HG03175 (cell line): ENCODE data around the gene KRT20.
"Not testable (repeated sequence)": the region's sequence is repeated elsewhere in the genome, so short reads cannot be mapped to it uniquely, and the experiment has no call there.

Experiments
- ATAC-seq: cut with Tn5 transposase; IDR thresholded peaks from one replicate; pipeline ENCODE4 v1.9.1; 2021; ENCODE audit warnings: mild to moderate bottlenecking, moderate library complexity; ENCODE audit not compliant: unreplicated experiment

The KRT20 gene

GRCh38 chr17:40884708-40885512 is at the start of gene KRT20:
Gene KRT20, minus strand, starts transcription at chr17:40885242. Its CDS starts 57 bp downstream, at chr17:40885185.
- ATAC-seq = no peak

- no peak for ATAC-seq
These were observed 47.6 kb upstream of the KRT20 start for GRCh38 chr17:40932608-40933007.

- no peak for ATAC-seq
These were observed 46.3 kb upstream of the KRT20 start for GRCh38 chr17:40931311-40931710.

- ATAC-seq = no peak
These were observed 41.3 kb upstream of the KRT20 start for GRCh38 chr17:40926341-40926740.

- ATAC-seq = no peak
These were observed 37.2 kb upstream of the KRT20 start for GRCh38 chr17:40922239-40922638.

- no peak for ATAC-seq
These were observed 36.0 kb upstream of the KRT20 start for GRCh38 chr17:40921026-40921425.

- not testable (repeated sequence) for ATAC-seq
These were observed 32.1 kb upstream of the KRT20 start for GRCh38 chr17:40917116-40917515.

- ATAC-seq = no peak
These were observed 31.3 kb upstream of the KRT20 start for GRCh38 chr17:40916366-40916765.

GRCh38 chr17:40915721-40916256 is 30.7 kb upstream of the KRT20 start:
- ATAC-seq = no peak

- no peak for ATAC-seq
These were observed 30.2 kb upstream of the KRT20 start for GRCh38 chr17:40915199-40915661.

- no peak for ATAC-seq
These were observed 29.2 kb upstream of the KRT20 start for GRCh38 chr17:40914075-40914855.

GRCh38 chr17:40912486-40913210 is 27.6 kb upstream of the KRT20 start:
- ATAC-seq = no peak

- no peak for ATAC-seq
These were observed 25.4 kb upstream of the KRT20 start for GRCh38 chr17:40910441-40910841.

- ATAC-seq = no peak
These were observed 24.7 kb upstream of the KRT20 start for GRCh38 chr17:40909755-40910154.

- no peak for ATAC-seq
These were observed 24.3 kb upstream of the KRT20 start for GRCh38 chr17:40909351-40909750.

- ATAC-seq = no peak
These were observed 21.6 kb upstream of the KRT20 start for GRCh38 chr17:40906613-40907012.

- no peak for ATAC-seq
These were observed 20.3 kb upstream of the KRT20 start for GRCh38 chr17:40905370-40905769.

GRCh38 chr17:40903129-40903847 is 18.2 kb upstream of the KRT20 start:
- ATAC-seq = peak; percentile 45

GRCh38 chr17:40902498-40902897 is 17.5 kb upstream of the KRT20 start:
- no peak for ATAC-seq

GRCh38 chr17:40901981-40902474 is 17.0 kb upstream of the KRT20 start:
- no peak for ATAC-seq
